ENCODE data around the gene DLGAP1. TPM values are rescaled to one million over a fixed set of nuclear protein-coding genes. Genes with fewer than 3 reads are reported as not detected.

Gene DLGAP1
- total and polyA plus RNA-seq, 2 of the 4 experiments (the other 2 are of a cell fraction) = under 0.01 to 0.09 TPM

DNA sequence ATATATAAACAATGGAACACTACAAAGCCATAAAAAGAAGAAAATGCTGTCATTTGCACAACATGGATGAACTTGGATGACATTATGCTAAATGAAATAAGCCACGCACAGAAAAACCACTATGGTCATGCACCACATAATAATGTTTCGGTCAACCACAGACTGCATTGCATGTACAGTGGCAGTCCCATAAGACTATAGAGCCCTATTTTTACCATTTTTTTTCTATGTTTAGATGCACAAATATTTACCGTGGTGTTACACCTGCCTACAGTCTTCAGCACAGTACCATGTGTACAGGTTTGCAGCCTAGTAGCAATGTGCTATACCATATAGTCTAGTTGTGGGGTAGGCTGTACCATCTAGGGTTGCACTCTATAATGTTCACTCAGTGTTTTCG, 476.1 kb downstream of the DLGAP1 start:
- peaks cover 4% of the 10 kb centered on the region for H3K9me1 ChIP-seq (ENCODE audit: insufficient read depth, low read length)
- H3K9me3 ChIP-seq (ENCODE audit: control insufficient read depth, insufficient read depth, low read length) = peaks cover 6% of the 10 kb centered on the region; the same call in 1 of the 2 replicates
- CTCF ChIA-PET = no interaction called here
- no peak overlapping the region for H2AFZ ChIP-seq (replicated peaks; ENCODE audit: low read length, poor library complexity)
- no peak overlapping the region for H3K23ac ChIP-seq (ENCODE audit: low read depth, low read length)
- H2BK5ac ChIP-seq (ENCODE audit: low read depth, low read length, poor library complexity, severe bottlenecking) = no peak overlapping the region
- H2BK15ac ChIP-seq (ENCODE audit: low read depth, low read length) = no peak overlapping the region
- no peak overlapping the region for H4K8ac ChIP-seq (ENCODE audit: low read depth in 2 of 2, low read length in 2 of 2)
- H2BK120ac ChIP-seq (ENCODE audit: low read depth, low read length) = no peak overlapping the region
- no peak overlapping the region for H3K9ac ChIP-seq (ENCODE audit: low read depth, low read length)
- no peak overlapping the region for H4K91ac ChIP-seq (ENCODE audit: insufficient read depth, low read depth, low read length)
- TF ChIP-seq RCOR1 (IDR thresholded peaks at IDR 0.05; ENCODE audit: insufficient replicate concordance, low read length) = no peak
- no peak for TF ChIP-seq BHLHE40 (IDR thresholded peaks at IDR 0.05; ENCODE audit: low read depth, low read length)
- TF ChIP-seq ELK1 (IDR thresholded peaks at IDR 0.05; ENCODE audit: borderline replicate concordance, low read depth, low read length) = no peak
- TF ChIP-seq, protein P1, sequence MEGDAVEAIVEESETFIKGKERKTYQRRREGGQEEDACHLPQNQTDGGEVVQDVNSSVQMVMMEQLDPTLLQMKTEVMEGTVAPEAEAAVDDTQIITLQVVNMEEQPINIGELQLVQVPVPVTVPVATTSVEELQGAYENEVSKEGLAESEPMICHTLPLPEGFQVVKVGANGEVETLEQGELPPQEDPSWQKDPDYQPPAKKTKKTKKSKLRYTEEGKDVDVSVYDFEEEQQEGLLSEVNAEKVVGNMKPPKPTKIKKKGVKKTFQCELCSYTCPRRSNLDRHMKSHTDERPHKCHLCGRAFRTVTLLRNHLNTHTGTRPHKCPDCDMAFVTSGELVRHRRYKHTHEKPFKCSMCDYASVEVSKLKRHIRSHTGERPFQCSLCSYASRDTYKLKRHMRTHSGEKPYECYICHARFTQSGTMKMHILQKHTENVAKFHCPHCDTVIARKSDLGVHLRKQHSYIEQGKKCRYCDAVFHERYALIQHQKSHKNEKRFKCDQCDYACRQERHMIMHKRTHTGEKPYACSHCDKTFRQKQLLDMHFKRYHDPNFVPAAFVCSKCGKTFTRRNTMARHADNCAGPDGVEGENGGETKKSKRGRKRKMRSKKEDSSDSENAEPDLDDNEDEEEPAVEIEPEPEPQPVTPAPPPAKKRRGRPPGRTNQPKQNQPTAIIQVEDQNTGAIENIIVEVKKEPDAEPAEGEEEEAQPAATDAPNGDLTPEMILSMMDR (conservative IDR thresholded peaks at IDR 0.05; ENCODE audit: low read depth, low read length) = no peak
- no peak for TF ChIP-seq SMC3 (IDR thresholded peaks at IDR 0.05; ENCODE audit: low read depth, low read length)
- TF ChIP-seq, protein P2, sequence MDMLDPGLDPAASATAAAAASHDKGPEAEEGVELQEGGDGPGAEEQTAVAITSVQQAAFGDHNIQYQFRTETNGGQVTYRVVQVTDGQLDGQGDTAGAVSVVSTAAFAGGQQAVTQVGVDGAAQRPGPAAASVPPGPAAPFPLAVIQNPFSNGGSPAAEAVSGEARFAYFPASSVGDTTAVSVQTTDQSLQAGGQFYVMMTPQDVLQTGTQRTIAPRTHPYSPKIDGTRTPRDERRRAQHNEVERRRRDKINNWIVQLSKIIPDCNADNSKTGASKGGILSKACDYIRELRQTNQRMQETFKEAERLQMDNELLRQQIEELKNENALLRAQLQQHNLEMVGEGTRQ (IDR thresholded peaks at IDR 0.05; ENCODE audit: low read depth, low read length) = no peak
- no peak for TF ChIP-seq MAFK (IDR thresholded peaks at IDR 0.05; ENCODE audit: low read depth, low read length)
- TF ChIP-seq CEBPB (IDR thresholded peaks at IDR 0.05; ENCODE audit: low read depth, low read length) = no peak
- TF ChIP-seq POLR2A (IDR thresholded peaks at IDR 0.05; ENCODE audit: low read depth, low read length) = no peak
- TF ChIP-seq RAD21 (IDR thresholded peaks at IDR 0.05; ENCODE audit: low read length) = no peak
- no peak for TF ChIP-seq MXI1 (IDR thresholded peaks at IDR 0.05; ENCODE audit: borderline replicate concordance, low read depth, low read length)
- no peak for TF ChIP-seq RFX5 (IDR thresholded peaks at IDR 0.05; ENCODE audit: low read depth, low read length)
- H2AK5ac ChIP-seq (ENCODE audit: low read depth, low read length) = no peak overlapping the region
- no peak for DNase-seq
- intact Hi-C loops (cut with micrococcal nuclease) = no loop called here
- in situ Hi-C loops (cut with MboI; ENCODE audit: low sequenced_read_pairs) = no loop called here
- H3K4me3 ChIP-seq (ENCODE audit: insufficient read depth, low read depth, low read length) = no peak overlapping the region
- no peak overlapping the region for H2AK9ac ChIP-seq (replicated peaks; ENCODE audit: low read depth, low read length, poor library complexity)
- dilution Hi-C loops (cut with HindIII; ENCODE audit: low sequenced_read_pairs, unreplicated experiment) = no loop called here
- 100% methylated on average over 1 of the region's 4 CpGs; no CpG with 5 or more reads in 1 of the 2 experiments for WGBS, 2 experiments (ENCODE audit: extremely low coverage in 2 of 2, insufficient read length in 1 of 2)
- H3K18ac ChIP-seq (ENCODE audit: low read depth, low read length) = no peak overlapping the region
- no TSS peak for BruUV-seq (replicated peaks)
- no peaks in the 10 kb centered on the region for H3K27me3 ChIP-seq (ENCODE audit: control insufficient read depth, insufficient read depth, low read length)
- no peak overlapping the region for H3K14ac ChIP-seq (replicated peaks; ENCODE audit: low read depth, low read length)
- no peak overlapping the region for H3K56ac ChIP-seq (ENCODE audit: extremely low read depth, insufficient read depth, low read length)
- no peak overlapping the region for H3K4ac ChIP-seq (ENCODE audit: low read depth, low read length)
- H3K79me1 ChIP-seq (ENCODE audit: low read depth in 1 of 2, low read length in 2 of 2) = no peaks in the 10 kb centered on the region
- no peaks in the 10 kb centered on the region for H4K20me1 ChIP-seq (ENCODE audit: insufficient read depth, low read length)
- peaks cover 2% of the 10 kb centered on the region for H3K4me1 ChIP-seq (ENCODE audit: control insufficient read depth, insufficient read depth, low read length)
- H4K5ac ChIP-seq (ENCODE audit: low read depth, low read length) = no peak overlapping the region
- POLR2A ChIA-PET (ENCODE audit: unreplicated experiment) = no interaction called here
- no peak for ATAC-seq (ENCODE audit: low read depth)
- no peaks in the 10 kb centered on the region for H3K36me3 ChIP-seq (ENCODE audit: control insufficient read depth, insufficient read depth, low read length)
- H2BK20ac ChIP-seq (ENCODE audit: low read depth, low read length) = no peak overlapping the region
- no peak overlapping the region for H3K4me2 ChIP-seq (ENCODE audit: low read depth, low read length)
- H3K27ac ChIP-seq (ENCODE audit: insufficient read depth, low read length) = no peak overlapping the region
